Measurements from ENCODE around the gene SPATA6. TPM values are rescaled to one million over a fixed set of nuclear protein-coding genes. Genes with fewer than 3 reads are reported as not detected.

SPATA6 gene
- total and polyA plus RNA-seq, 2 donors (not counting 1 experiment from before 2014, with no cell fraction given): 1.9 to 6.7 TPM

DNA sequence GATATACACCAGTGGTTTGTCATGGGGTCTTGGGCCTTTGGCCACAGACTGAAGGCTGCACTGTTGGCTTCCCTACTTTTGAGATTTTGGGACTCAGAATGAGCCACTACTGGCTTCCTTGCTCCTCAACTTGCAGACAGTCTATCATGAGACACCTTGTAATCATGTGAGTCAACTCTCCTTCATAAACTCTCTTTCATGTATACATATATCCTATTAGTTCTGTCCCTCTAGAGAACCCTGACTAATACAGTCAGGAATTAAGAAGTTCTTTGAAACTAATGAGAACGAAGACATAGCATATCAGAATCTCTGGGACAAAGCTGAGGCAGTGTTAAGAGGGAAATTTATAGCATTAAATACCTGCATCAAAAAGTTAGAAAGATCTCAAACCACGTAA lies 138.7 kb downstream of the SPATA6 start:
- intact Hi-C loops (cut with micrococcal nuclease): no loop called here
- Histone ChIP-seq H3K4me1 (ENCODE audit: control insufficient read depth in 2 of 2, insufficient read depth in 2 of 2, low read length in 2 of 2) (no peaks in the 10 kb centered on the region), H2AFZ (ENCODE audit: insufficient read depth, low read depth, low read length, poor library complexity, severe bottlenecking) (no peak overlapping the region), H3K9me3 (ENCODE audit: control extremely low read depth in 1 of 3, control insufficient read depth in 2 of 3, insufficient read depth in 1 of 3, low read length in 2 of 3) (peaks cover 1 to 18% (median 16%) of the 10 kb centered on the region in 3 donors), H3K27ac (ENCODE audit: low read length in 2 of 2) (no peak overlapping the region), H3K36me3 (replicated peaks in 1 of 2; ENCODE audit: control extremely low read depth in 1 of 2, control insufficient read depth in 1 of 2, extremely low read depth in 1 of 2, insufficient read depth in 2 of 2, low read length in 1 of 2) (no peaks in the 10 kb centered on the region), H3K27me3 (replicated peaks in 1 of 4; ENCODE audit: control extremely low read depth in 1 of 4, control insufficient read depth in 3 of 4, insufficient read depth in 4 of 4, low read length in 3 of 4) (no peaks in the 10 kb centered on the region), H3K4me3 (ENCODE audit: control extremely low read depth in 1 of 5, extremely low read depth in 1 of 5, insufficient read depth in 1 of 5, low read depth in 2 of 5, low read length in 4 of 5) (no peak overlapping the region), H4K20me1 (ENCODE audit: control insufficient read depth, insufficient read depth, low read length, poor library complexity, severe bottlenecking) (no peaks in the 10 kb centered on the region), H3K4me2 (replicated peaks; ENCODE audit: low read depth, low read length, poor library complexity, severe bottlenecking) (no peak overlapping the region), H3K9ac (ENCODE audit: low read length) (no peak overlapping the region), H3K79me2 (ENCODE audit: control insufficient read depth, insufficient read depth, low read length) (no peaks in the 10 kb centered on the region)
- POLR2A ChIA-PET: no interaction called here
- 100% methylated on average over 1 of the region's 2 CpGs for WGBS (ENCODE audit: insufficient coverage)
- no peaks in the 10 kb centered on the region for H3K27me3 Mint-ChIP-seq
- no peak overlapping the region for H3K27ac Mint-ChIP-seq
- DNase-seq: no peak
- H3K9me3 Mint-ChIP-seq (ENCODE audit: insufficient read depth): peaks cover 25% of the 10 kb centered on the region
- TF ChIP-seq, protein P1, sequence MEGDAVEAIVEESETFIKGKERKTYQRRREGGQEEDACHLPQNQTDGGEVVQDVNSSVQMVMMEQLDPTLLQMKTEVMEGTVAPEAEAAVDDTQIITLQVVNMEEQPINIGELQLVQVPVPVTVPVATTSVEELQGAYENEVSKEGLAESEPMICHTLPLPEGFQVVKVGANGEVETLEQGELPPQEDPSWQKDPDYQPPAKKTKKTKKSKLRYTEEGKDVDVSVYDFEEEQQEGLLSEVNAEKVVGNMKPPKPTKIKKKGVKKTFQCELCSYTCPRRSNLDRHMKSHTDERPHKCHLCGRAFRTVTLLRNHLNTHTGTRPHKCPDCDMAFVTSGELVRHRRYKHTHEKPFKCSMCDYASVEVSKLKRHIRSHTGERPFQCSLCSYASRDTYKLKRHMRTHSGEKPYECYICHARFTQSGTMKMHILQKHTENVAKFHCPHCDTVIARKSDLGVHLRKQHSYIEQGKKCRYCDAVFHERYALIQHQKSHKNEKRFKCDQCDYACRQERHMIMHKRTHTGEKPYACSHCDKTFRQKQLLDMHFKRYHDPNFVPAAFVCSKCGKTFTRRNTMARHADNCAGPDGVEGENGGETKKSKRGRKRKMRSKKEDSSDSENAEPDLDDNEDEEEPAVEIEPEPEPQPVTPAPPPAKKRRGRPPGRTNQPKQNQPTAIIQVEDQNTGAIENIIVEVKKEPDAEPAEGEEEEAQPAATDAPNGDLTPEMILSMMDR (IDR thresholded peaks at IDR 0.05): no peak
- TF ChIP-seq EZH2 (IDR thresholded peaks at IDR 0.05; ENCODE audit: borderline replicate concordance, insufficient read depth, low read depth, low read length, poor library complexity, severe bottlenecking): no peak
- CTCF ChIA-PET: no interaction called here
- no peak for ATAC-seq (ENCODE audit: low read depth)
- no peak overlapping the region for H3K4me3 Mint-ChIP-seq
- H3K4me1 Mint-ChIP-seq: no peaks in the 10 kb centered on the region

DNA sequence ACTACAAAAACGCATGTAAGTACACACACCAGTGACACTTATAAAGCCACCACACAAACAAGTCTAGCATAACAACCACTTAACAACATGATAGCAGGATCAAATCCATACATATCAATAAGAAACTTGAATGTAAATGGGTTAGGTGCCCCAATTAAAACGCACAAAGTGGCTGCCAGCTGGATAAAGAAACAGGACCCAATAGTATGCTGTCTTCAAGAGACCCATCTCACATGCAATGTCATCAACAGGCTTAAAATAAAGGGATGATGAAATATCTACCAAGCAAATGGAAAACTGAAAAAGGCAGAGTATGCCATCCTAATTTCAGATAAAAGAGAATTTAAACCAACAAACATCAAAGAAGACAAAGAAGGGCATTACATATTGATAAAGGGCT lies 139.9 kb downstream of the SPATA6 start:
- H4K20me1 ChIP-seq (ENCODE audit: control insufficient read depth, insufficient read depth, low read length, poor library complexity, severe bottlenecking): no peaks in the 10 kb centered on the region
- H3K9ac ChIP-seq (ENCODE audit: low read length): no peak overlapping the region
- H3K4me2 ChIP-seq (replicated peaks; ENCODE audit: low read depth, low read length, poor library complexity, severe bottlenecking): no peak overlapping the region
- H3K4me3 Mint-ChIP-seq: no peak overlapping the region
- no peak overlapping the region for H3K27ac Mint-ChIP-seq
- no peak for TF ChIP-seq EZH2 (IDR thresholded peaks at IDR 0.05; ENCODE audit: borderline replicate concordance, insufficient read depth, low read depth, low read length, poor library complexity, severe bottlenecking)
- TF ChIP-seq, protein P1 (IDR thresholded peaks at IDR 0.05): no peak
- no peaks in the 10 kb centered on the region for H3K27me3 Mint-ChIP-seq
- no peak overlapping the region for H3K27ac ChIP-seq (ENCODE audit: low read length in 2 of 2)
- H3K9me3 ChIP-seq (ENCODE audit: control extremely low read depth in 1 of 3, control insufficient read depth in 2 of 3, insufficient read depth in 1 of 3, low read length in 2 of 3): peaks cover 1 to 18% (median 16%) of the 10 kb centered on the region in 3 donors
- POLR2A ChIA-PET: no interaction called here
- intact Hi-C loops (cut with micrococcal nuclease): no loop called here
- no peak for DNase-seq
- no peaks in the 10 kb centered on the region for H3K79me2 ChIP-seq (ENCODE audit: control insufficient read depth, insufficient read depth, low read length)
- no peak overlapping the region for H3K4me3 ChIP-seq (ENCODE audit: control extremely low read depth in 1 of 5, extremely low read depth in 1 of 5, insufficient read depth in 1 of 5, low read depth in 2 of 5, low read length in 4 of 5)
- ATAC-seq (ENCODE audit: low read depth): no peak
- peaks cover 25% of the 10 kb centered on the region for H3K9me3 Mint-ChIP-seq (ENCODE audit: insufficient read depth)
- no peaks in the 10 kb centered on the region for H3K36me3 ChIP-seq (replicated peaks in 1 of 2; ENCODE audit: control extremely low read depth in 1 of 2, control insufficient read depth in 1 of 2, extremely low read depth in 1 of 2, insufficient read depth in 2 of 2, low read length in 1 of 2)
- no peaks in the 10 kb centered on the region for H3K27me3 ChIP-seq (replicated peaks in 1 of 4; ENCODE audit: control extremely low read depth in 1 of 4, control insufficient read depth in 3 of 4, insufficient read depth in 4 of 4, low read length in 3 of 4)
- no CpG with 5 or more reads among the region's 2 CpGs for WGBS (ENCODE audit: insufficient coverage)
- no peaks in the 10 kb centered on the region for H3K4me1 ChIP-seq (ENCODE audit: control insufficient read depth in 2 of 2, insufficient read depth in 2 of 2, low read length in 2 of 2)
- CTCF ChIA-PET: no interaction called here
- H3K4me1 Mint-ChIP-seq: no peaks in the 10 kb centered on the region
- H2AFZ ChIP-seq (ENCODE audit: insufficient read depth, low read depth, low read length, poor library complexity, severe bottlenecking): no peak overlapping the region
